GM10266 (cell line): Measurements from ENCODE around the gene PCOLCE2.
"Not testable (repeated sequence)": the region's sequence is repeated elsewhere in the genome, so short reads cannot be mapped to it uniquely, and the experiment has no call there.

Source experiments
- DNase-seq: peaks from one replicate; pipeline ENCODE4 v3.0.0; 2012; ENCODE audit errors: extremely low spot score
- TF ChIP-seq, protein P1 (sequence below): IDR thresholded peaks from 2 replicates; pipeline ENCODE4 v1.5.1; 2012; ENCODE audit warnings: mild to moderate bottlenecking, low read depth; ENCODE audit not compliant: control insufficient read depth, insufficient read depth; ENCODE audit errors: missing control alignments

PCOLCE2 gene

DNA sequence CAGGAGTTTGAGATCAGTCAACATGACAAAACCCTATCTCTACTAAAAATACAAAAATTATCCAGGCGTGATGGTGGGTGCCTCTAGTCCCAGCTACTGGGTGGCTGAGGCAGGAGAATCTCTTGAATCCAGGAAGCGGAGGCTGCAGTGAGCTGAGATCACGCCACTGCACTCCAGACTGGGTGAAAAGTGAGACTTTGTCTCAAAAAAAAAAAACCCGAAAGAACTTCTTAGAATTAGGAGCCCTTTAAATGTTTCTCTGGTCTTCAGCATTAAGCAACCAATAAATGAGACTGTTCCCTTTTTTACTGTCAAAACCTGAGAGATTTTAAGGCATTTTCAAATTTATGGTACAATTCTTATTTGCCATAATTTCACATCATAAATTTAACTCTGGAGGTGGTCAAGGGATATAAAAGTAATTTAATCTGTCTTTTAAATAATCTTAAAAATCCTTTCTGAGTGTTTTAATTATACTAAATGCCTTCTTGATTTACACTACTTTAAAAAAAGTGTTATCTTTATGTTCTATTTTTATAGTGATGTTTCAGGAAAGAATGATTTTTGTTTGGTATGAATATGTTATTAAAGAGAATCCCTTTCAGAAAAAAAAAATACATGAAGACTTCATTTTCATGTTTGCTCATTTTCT, 10.1 kb downstream of the PCOLCE2 start:
- TF ChIP-seq, protein P1, sequence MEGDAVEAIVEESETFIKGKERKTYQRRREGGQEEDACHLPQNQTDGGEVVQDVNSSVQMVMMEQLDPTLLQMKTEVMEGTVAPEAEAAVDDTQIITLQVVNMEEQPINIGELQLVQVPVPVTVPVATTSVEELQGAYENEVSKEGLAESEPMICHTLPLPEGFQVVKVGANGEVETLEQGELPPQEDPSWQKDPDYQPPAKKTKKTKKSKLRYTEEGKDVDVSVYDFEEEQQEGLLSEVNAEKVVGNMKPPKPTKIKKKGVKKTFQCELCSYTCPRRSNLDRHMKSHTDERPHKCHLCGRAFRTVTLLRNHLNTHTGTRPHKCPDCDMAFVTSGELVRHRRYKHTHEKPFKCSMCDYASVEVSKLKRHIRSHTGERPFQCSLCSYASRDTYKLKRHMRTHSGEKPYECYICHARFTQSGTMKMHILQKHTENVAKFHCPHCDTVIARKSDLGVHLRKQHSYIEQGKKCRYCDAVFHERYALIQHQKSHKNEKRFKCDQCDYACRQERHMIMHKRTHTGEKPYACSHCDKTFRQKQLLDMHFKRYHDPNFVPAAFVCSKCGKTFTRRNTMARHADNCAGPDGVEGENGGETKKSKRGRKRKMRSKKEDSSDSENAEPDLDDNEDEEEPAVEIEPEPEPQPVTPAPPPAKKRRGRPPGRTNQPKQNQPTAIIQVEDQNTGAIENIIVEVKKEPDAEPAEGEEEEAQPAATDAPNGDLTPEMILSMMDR: no peak
- no peak for DNase-seq

DNA sequence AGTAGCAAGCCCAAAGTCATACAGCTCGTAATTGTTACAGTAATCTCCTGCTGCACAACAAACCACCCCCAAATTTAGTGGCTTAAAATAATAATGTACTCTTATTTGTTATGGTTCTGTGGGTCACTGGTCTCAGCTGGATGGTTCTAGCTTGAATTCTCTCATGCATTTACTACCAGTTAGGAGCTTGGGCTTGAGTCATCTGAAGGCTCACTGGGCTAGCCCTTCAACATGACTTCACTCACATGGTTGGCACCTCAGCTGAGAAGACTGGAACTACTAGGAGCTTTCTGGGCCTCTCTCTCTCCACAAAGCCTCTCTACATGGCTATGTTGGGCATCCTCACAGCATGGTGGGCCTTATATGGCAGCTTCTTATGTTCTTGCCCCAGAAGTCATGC, 12.5 kb downstream of the PCOLCE2 start:
- DNase-seq: no peak
- TF ChIP-seq, protein P1: no peak

DNA sequence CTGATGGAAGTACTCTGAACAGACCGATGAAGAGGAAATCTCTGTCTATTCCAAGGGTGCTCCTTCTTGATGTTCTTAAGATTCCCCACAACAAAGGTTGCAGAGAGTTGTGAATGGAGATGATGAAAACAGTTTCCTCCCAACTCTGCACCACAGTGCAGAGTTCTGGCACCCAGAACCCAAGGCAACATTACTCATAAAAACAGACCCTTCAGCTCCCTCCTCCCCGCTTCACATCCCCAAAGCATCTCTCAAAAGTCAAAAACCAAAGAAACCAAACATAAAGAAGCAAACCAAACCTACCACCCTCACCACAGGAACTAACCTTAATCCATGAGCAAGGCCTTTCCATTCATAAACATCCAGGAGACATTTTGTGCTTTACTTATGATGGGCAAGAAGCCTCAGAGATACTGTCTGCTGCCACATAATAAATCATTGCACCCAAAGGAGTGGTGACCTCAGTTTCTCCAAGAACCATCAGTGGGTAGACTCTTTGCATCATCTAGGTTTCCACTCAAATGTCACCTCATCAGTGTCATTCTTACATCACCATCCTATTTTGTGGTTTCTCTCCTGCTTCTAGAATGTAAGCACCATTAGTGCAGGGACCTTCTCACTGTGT, 13.2 kb downstream of the PCOLCE2 start:
- TF ChIP-seq, protein P1: no peak
- DNase-seq: no peak

DNA sequence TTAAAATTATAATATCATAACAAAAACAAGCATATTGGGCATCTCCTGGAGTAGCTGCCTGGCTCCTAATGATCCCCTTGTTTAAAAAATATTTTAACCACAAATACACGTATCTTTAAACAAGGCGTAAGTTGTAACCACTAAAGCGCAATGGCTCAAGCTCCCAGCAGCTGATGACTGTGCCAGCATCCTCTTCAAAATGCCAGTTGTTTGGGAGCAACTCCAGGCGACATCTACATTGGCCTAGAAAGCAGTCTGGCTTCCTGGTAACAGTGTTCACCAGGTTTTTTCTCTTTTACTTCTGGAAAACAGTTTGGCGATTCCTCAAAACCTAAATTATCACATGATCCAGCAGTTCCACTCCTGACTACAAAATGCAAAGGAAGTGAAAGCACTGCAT, 13.8 kb downstream of the PCOLCE2 start:
- no peak for DNase-seq
- TF ChIP-seq, protein P1: no peak

DNA sequence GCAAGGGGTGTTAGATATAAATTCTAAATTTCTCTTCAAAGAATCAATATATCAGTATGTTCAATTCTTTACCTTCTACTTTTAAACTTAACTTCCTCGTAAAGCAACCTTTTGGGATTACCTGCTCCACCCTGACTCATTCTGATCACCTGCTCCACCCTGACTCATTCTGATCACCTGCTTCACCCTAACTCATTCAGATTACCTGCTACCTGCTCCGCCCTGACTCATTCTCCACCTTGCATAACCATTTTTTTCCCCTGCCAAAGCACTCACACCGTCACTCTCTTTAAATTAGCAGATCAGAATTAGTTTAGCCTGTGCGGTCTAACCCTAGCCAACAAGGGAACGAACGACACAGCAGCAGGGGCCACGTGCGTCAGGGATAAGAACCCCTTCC, 20.5 kb downstream of the PCOLCE2 start:
- not testable (repeated sequence) for DNase-seq

DNA sequence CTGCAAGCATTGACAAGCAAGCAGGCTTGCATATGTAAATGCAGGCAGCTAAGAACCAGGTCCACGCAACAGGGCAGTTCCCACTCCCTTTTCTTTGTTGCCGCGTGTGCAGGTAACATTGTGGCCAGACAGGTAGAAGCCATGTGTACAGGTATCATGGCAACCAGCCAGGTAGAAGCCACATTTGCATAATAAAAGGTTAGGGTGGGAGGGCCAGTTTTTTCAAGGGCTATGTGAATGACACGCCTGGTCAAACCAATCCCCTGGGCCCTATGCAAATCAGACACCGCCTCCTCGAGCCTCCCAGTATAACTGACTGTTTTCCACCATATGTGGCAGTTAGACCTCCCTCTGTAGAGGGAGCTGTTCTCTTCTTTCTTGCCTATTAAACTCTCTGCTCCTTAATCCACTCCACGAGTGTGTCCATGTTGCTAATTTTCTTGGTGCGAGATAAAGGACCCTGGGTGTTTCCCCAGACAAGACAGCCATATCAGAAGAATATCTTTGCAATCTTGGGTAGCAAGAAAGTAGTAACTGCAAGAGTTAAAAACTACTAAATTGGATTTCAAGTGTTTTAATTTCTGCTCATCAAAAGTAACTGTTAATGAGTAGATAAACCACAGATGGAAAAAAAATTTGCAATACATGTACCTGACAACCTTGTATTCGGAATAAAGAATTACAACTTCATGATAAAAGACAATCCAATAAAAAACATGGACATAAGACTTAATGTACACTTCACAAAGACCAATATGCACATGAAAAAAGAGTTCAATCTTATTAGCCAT, 21.8 kb downstream of the PCOLCE2 start:
- no peak for DNase-seq

More for the DNA sequence above, 21.8 kb downstream of the PCOLCE2 start:
- TF ChIP-seq, protein P1: no peak
